T-helper 9 cell (primary cell): ENCODE data around the gene ARSJ.

Source experiments
- DNase-seq: peaks from one replicate; pipeline ENCODE4 v3.0.0-alpha.2; 2020

ARSJ gene

DNA sequence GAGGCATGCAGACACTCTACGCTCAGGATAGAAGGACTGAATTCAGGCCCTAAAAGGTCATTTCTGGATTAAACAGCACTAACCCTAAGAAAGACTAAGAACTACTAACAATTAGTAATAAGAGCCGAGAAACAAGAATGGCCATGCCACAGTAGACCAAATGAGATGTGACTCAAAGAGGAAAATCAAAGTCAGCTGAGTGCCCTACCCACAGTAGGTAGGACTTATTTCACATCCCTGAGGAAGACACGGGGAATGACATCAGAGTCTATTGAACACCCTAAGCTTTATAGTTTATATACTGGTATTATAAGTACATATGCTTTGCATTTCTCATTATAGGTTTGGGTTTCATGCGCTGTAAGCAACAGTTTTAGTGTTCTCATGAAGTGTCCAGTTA is 2.7 kb upstream of the ARSJ start:
- no peak for DNase-seq

DNA sequence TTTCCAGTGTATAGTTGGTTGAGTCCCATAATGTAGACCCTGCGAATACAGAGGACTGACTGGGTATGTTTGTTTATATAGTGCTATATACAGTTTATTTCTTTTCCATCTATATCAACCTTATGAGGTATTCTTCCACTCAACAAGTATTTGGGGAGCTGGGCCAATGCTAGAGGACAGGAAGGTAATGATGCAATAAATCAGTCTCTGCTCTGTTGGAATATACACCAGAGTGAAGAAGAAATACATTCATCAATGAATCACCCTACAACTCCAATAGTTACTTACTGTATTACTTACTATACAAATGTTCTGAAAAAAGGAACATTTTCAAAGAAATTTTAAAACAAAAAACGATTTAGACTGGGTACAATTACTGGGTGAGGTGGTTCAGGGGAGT is 2.1 kb upstream of the ARSJ start:
- DNase-seq: no peak

DNA sequence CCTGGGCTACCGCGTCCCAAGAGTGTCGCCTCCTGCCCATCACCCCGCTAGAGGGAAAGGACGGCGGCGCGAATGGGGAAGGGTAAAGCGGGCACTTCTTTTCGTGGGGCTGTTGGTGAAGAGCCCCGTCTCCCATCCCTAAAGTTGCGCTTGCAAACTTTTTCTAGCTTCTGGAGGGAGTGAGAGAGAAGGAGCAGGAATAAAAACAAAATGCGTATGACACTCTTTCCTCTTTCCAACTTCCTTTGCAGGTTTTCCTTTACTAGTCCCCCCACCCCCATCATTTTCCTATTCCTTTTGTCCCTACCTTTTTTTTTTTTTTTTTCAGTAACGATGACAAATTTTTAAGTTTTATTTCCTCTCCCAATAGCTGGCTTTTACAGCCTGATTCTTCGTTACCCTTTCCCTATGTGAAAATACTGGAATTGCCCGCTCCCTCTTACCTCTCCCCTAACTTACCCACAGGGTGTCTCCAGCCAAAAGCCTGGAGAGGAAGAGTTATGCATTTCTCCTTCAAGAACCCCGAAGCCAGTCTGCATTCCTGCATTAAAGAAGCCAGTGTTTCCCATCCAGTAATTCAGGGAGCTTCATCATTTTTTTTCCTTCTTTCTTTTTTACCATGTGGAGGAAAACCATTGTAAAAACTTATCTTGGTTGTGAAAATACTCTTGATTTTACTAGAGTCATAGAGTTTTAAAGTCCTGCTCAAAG is 613 bp upstream of the ARSJ start:
- DNase-seq: no peak

DNA sequence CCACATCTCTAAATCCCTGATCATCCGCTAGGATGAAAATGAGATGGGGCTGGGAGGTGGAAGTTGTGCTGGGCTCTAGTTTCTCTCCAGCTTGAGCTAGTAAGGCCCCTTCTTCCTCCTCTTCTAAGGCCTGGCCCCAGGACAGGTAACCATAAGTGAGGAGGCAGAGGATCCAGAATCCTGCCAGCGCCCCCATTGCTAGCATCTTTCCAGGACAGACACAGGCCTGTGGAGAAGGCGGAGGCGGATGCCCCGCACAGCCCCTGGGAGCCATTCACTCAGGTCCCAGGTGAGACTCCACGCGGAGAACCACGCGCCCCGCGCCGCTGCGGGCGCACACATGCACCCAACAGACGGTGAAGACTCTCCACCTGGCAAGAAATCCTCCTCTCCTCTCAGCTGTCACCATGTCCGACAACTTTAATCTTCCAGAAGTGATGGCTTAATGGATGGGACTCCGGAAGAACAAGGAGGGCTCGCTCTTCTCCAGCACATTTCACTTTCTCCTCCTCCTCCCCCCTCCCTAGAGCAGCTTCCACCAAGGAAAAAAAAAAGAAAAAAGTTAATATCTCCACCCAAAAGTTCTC is 793 bp downstream of the ARSJ start:
- no peak for DNase-seq

DNA sequence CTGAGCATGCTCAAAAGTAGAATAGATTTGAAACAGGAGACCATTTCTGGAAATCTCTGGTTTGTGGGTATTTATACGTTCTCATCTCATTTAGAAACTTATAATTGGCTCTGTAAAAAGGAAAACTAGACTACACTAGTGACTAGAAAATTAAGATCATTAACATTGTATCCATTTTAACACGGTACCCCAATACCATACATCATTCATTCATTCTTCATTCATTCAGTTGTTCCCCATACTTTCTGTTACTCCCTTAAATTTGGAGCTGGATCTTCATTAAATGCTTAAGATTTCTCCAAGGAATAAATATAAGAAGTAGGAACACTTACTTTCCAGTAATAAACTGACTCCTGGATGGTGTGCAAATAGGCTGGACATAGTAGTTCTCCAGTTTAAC is 1.3 kb downstream of the ARSJ start:
- DNase-seq: no peak

DNA sequence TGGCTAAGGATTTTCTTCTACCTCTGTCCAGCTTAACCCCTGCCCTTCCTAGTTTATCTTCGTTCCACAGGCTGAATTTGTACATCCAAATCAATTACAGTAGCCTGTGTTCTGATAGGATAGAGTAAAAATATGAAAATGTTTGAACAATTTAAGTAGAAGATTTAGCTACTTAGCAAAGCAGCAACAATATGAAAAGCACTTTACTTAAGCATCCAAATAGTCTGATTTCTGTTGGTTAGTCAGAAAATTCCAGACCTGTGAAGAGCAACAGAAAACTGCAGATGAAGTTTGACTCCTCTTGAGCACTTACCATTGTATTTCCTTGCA is 2.0 kb downstream of the ARSJ start:
- no peak for DNase-seq

DNA sequence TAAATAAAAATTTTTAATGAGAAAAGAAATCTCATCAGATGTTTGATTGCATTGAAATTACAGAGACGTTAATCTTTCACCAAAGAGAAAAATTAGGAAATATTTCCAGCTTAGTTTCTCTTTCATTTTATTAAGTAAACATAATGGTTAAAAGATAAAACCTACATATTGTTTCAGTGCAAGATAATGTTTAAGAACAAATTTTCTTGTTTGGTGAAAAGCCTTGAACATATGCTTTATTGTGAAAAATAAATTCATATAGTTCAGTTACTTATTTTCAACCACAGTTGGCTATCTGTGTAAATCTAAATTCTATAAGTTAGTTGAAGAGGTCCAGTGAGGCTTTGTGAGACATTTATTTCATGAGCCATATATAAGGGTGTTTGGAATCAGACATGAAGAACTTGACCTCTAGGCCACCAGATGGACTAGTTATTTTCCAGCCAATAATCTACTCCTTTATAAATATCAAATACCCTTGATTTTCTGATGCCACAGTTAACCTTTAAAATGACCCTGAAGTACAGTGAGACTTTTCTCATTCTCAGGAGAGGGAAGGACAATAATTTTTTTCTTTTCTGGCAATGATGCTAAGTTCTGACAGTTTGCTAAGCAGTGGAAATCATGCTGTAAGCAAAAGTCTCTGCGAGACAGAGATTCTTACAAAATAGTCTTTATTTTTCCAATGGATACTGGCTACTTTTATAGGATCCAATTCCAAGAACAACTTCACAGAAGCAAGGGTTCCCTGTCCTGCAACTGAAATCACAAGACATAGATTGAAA is 2.5 kb downstream of the ARSJ start:
- DNase-seq: no peak

DNA sequence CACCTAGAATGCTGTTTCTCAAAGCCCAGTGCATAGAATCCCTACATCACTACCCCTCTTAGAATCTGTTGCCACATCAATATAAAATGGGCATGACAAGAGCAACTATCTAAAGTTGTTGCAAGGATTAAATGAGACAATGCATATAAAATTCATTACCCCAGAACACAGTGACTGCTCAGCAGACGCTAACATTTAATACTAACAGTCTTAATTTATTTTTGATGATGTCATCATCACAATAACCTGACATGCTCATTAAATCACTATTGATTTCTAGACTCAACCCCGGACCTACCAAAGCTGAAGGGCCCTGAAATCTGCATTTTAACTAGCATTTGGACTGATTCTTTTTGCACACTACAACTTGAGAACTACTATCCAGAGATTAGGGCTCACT is 3.9 kb downstream of the ARSJ start:
- DNase-seq: no peak

- no peak for DNase-seq
These were observed 5.0 kb downstream of the ARSJ start for GRCh38 chr4:113974467-113974866.

- DNase-seq: no peak
These were observed 6.1 kb downstream of the ARSJ start for GRCh38 chr4:113973345-113973744.

DNA sequence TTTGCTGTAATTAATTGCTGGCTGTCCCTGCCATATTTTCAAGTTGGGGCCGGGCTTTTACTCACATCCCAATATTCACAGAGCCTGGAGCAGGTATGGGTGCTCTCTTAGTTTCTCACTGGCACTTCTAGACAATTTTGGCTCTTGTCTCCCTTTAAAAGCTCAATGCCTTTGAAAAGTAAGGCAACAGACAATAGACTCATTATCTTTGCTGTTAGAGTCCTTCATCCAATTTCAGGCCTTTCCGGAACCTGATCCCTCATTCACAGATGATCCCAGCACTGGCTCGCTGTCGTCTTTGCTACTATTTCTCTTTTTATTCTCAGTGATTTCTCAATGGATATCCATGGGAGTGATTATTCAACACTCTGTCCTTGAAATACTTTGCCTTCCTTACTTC is 6.7 kb downstream of the ARSJ start:
- DNase-seq: no peak

GRCh38 chr4:113971706-113972360 is 7.6 kb downstream of the ARSJ start:
- DNase-seq: no peak

DNA sequence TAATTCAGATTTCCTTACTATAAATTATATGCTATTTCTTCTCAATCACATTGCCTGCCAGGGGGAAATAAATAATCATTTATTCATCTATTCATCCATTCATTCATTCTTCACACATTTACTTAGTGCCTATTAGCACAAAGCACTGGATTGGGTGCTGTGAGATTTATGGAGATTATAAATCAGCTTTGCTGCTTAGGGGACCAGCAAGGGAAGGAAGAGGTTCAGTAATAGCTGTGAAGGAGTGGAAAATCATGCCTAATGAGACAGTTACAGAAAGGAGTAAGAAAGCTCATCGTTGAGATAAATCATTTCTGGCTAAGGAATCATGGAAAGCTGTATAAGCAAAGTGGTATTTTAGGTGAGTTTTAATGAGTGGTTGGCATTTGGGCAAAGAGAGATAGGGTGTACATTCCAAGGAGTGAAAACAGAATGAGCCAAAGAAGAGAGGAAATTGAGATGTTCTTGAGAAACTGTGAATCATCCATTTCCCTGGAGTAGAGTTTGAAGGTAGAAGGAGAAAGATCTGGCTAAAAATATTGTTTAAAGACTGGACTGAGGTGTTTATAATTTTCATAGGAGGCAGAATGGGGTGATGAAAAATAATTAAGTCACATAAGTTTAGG is 9.6 kb downstream of the ARSJ start:
- DNase-seq: no peak

GRCh38 chr4:113968473-113968872 is 11.0 kb downstream of the ARSJ start:
- DNase-seq: no peak

DNA sequence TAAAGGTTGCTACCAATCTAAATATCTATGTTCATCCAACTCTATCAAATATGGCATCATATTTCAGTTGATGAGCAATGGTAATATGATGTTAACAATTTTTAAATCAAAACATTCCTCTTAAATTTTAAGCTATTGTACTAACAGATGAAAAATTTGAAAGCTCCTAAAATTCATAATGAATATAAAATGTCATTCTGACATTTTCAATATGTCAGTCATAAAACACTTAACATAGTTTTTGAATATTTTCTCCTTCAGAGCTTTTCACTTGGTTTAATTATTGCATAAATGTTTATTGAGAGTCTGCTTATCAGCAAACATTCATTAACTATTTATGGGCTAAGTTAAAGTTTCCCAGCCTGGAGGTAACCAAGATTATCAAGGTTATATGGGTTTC is 11.8 kb downstream of the ARSJ start:
- DNase-seq: no peak

GRCh38 chr4:113962719-113963265 is 16.7 kb downstream of the ARSJ start:
- no peak for DNase-seq

DNA sequence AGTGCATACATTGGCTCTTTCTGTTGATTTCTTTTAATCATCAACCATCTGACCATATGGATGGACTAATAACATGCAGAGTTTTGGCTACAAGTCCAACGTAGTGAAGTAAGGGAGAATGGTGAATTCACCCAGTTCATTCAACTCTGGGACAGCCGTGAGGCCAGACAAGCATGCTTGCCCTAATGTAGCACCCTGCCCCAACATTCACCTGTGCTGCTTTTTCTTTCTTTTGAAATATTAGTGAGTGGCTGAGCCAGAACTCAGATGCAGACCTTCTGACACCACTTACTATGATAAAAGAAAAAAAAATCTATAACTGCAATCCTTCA is 17.5 kb downstream of the ARSJ start:
- DNase-seq: no peak

DNA sequence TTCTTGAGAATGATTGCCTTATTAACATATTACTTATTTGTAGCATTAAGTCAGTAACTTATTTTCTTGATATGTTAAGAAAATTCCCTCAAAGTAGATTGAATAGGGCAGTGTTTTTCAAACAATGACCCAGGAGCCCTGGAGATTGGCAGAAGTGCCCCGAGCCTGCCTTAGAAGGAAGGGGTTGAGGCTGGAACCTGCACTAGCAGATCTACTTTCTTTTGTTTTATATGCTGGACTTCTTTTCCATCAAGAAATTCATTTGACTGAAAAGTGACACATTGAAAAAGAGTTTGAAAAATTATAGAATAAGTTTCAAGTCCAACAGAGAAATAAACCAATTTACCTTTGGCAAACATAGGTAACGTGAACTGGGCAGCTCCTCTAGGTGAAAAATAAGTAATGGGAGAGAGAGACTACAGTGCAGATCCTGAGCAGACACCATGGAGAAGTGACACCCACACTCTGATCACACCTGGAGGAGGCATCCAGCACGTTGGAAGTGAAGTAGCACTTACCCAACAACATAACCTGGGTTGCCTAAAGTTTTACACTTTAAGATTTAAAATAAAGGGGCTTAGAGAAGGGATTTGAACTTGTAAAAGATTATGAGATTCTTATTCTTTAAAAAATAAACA is 18.6 kb downstream of the ARSJ start:
- no peak for DNase-seq

- DNase-seq: no peak
These were observed 19.9 kb downstream of the ARSJ start for GRCh38 chr4:113959539-113959937.

DNA sequence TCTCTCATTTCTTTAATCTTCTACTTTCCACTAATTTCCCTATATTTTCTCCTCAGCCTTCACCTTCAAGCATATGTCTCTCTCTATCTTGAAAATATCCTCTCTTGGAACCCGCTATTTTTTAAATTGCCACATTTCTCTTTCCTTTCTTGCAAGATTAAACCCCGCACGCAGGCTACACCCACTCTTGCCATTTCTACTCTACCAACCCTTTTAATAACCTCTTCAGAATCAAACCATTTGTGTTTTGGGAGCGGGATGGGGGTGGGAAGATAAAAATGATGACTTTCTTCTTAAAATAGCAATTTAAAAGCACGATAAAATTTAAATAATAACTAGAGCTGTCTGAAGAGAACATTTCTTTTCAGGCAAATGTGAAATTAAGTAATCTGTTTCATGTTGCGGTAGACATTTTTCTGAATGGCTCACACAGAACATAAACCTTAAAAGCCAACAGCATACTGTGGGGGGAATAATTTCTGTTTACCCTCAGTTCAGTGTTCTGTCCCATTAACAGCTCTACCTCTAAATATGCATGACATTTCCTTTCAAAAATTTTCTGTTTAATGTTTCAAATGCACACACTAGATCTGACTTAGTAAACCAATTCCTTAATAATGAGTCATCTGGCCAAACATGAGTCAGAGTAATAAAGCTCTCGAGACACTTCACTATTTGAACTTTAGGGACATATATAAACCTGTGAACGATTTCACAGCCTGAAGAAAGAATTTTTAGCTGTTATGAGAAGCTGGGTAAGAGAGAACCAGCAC is 20.5 kb downstream of the ARSJ start:
- DNase-seq: no peak

DNA sequence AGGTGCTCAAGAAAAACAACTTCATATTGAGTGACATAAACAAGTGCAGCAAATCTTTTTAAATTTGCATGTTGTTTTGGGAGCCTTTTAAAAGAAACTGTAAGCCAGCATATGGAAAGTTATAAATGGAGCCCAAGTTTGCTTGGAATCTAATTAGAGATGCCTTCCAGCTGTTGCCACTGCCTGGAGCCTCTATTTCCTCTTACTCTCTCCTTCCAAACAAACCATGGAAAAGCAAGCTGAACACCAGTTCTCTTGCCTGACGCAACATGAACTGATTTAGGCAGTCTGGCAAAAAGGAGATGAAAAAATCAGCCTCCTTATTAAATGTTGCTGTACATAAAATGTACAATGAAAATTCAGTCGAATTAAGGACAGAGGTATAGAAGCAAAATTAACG is 21.5 kb downstream of the ARSJ start:
- DNase-seq: no peak

DNA sequence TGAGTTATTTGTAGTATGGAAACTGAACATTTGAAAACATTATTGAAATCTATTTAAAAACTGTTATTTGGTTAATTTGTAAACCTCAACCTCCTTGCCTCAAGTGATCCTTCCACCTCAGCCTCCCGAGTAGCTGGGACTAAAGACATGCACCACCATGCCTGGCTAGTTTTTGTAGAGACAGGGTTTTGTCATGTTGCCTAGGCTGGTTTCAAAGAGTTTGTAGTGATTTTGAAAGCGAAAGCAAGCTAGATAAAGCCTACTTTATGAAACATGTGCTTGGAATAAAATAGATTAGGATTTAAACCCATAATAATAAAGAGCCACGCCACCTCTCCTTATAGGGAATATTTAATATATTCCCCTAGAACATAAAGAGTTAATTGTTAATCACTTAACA is 23.5 kb downstream of the ARSJ start:
- no peak for DNase-seq
